Measurements from ENCODE around the gene SLC43A2. TPM values are rescaled to one million over a fixed set of nuclear protein-coding genes. Genes with fewer than 3 reads are reported as not detected.
"Not testable (repeated sequence)": the region's sequence is repeated elsewhere in the genome, so short reads cannot be mapped to it uniquely, and the experiment has no call there.

Gene SLC43A2
- total RNA-seq, 1 experiment from 2014 or later, result 12.6 TPM

- intact Hi-C loops (cut with micrococcal nuclease), result no loop called here
- Histone ChIP-seq H3K9ac (ENCODE audit: low read length) (no peak overlapping the region), H3K36me3 (ENCODE audit: control insufficient read depth in 1 of 2, insufficient read depth in 2 of 2, low read length in 2 of 2) (peaks cover 59 to 77% of the 10 kb centered on the region in 2 experiments), H3K79me2 (ENCODE audit: insufficient read depth, low read length) (peaks cover 39% of the 10 kb centered on the region), H3K27ac (ENCODE audit: low read depth, low read length) (no peak overlapping the region), H3K4me3 (replicated peaks in 1 of 2; ENCODE audit: low read depth in 1 of 2, low read length in 2 of 2) (no peak overlapping the region), H4K20me1 (ENCODE audit: insufficient read depth) (peaks cover 5% of the 10 kb centered on the region; the same call in 1 of the 2 replicates), H3K27me3 (ENCODE audit: insufficient read depth, low read length) (no peaks in the 10 kb centered on the region), H3K9me3 (ENCODE audit: control insufficient read depth in 1 of 2, insufficient read depth in 1 of 2, low read depth in 1 of 2, low read length in 2 of 2) (no peaks in the 10 kb centered on the region), H3K4me2 (ENCODE audit: low read length) (no peak overlapping the region), H3K9me2 (ENCODE audit: insufficient read depth) (no peaks in the 10 kb centered on the region), H2AFZ (ENCODE audit: low read depth, low read length, poor library complexity, severe bottlenecking) (no peak overlapping the region), H3K4me1 (ENCODE audit: control insufficient read depth in 1 of 2, insufficient read depth in 2 of 2, low read length in 2 of 2) (peaks cover 0 to 3% of the 10 kb centered on the region in 2 experiments; a peak in 1 of 4 replicates)
- POLR2A ChIA-PET, result no interaction called here
- DNase-seq (ENCODE audit: low read depth, low spot score), result no peak
- no peak for TF ChIP-seq CTCF (IDR thresholded peaks at IDR 0.05 in 2 of 3, conservative IDR thresholded peaks at IDR 0.05 in 1 of 3; ENCODE audit: borderline replicate concordance in 1 of 3, insufficient read depth in 1 of 3, low read depth in 2 of 3, low read length in 2 of 3)
- no peak for TF ChIP-seq ZNF274 (IDR thresholded peaks at IDR 0.05; ENCODE audit: low read depth, low read length)
- no peak for TF ChIP-seq SP1 (IDR thresholded peaks at IDR 0.05; ENCODE audit: low read depth)
- no peak for TF ChIP-seq CEBPB (IDR thresholded peaks at IDR 0.05; ENCODE audit: low read depth)
- TF ChIP-seq EGR1 (IDR thresholded peaks at IDR 0.05; ENCODE audit: low read depth), result no peak
- TF ChIP-seq YY1 (IDR thresholded peaks at IDR 0.05; ENCODE audit: extremely low read depth, insufficient replicate concordance, low read depth, low read length), result no peak
- no peak for TF ChIP-seq ZFX (IDR thresholded peaks at IDR 0.05)
- TF ChIP-seq EZH2 (IDR thresholded peaks at IDR 0.05), result no peak
- no peak for TF ChIP-seq ATF3 (IDR thresholded peaks at IDR 0.05)
- no peak for TF ChIP-seq POLR2A (IDR thresholded peaks at IDR 0.05; ENCODE audit: borderline replicate concordance, extremely low read depth, insufficient read depth, insufficient read length)
- TF ChIP-seq FOSL1 (IDR thresholded peaks at IDR 0.05; ENCODE audit: low read depth), result no peak
- TF ChIP-seq JUND (IDR thresholded peaks at IDR 0.05), result no peak
- no peak for TF ChIP-seq MAX (IDR thresholded peaks at IDR 0.05)
- TF ChIP-seq POLR2AphosphoS5 (IDR thresholded peaks at IDR 0.05; ENCODE audit: low read depth, low read length), result no peak
- TF ChIP-seq ZBTB33 (IDR thresholded peaks at IDR 0.05; ENCODE audit: extremely low read depth, insufficient replicate concordance, low read length), result no peak
- TF ChIP-seq TCF7L2 (IDR thresholded peaks at IDR 0.05; ENCODE audit: borderline replicate concordance, extremely low read depth, insufficient read depth, insufficient read length), result no peak
- no peak for TF ChIP-seq CBX3 (IDR thresholded peaks at IDR 0.05; ENCODE audit: low read depth)
- no peak for TF ChIP-seq RAD21 (IDR thresholded peaks at IDR 0.05; ENCODE audit: low read depth)
- TSS peak; percentile 11 for BruUV-seq (replicated peaks)
- CTCF ChIA-PET, result no interaction called here
- no peak for ATAC-seq
- RAD21 ChIA-PET (ENCODE audit: low non-redundant PET in 1 of 2, low total read pairs in 2 of 2, uncharacterized antibody in 2 of 2, unreplicated experiment in 2 of 2), result no interaction called here
Observed at GRCh38 chr17:1673041-1673785, 44.6 kb upstream of the SLC43A2 start.

GRCh38 chr17:1663934-1664333 lies 35.3 kb upstream of the SLC43A2 start:
- H3K9me2 ChIP-seq (ENCODE audit: insufficient read depth); POLR2A ChIA-PET; RAD21 ChIA-PET (ENCODE audit: low non-redundant PET in 1 of 2, low total read pairs in 2 of 2, uncharacterized antibody in 2 of 2, unreplicated experiment in 2 of 2); H3K4me2 ChIP-seq (ENCODE audit: low read length); ATAC-seq; H3K27ac ChIP-seq (ENCODE audit: low read depth, low read length); H2AFZ ChIP-seq (ENCODE audit: low read depth, low read length, poor library complexity, severe bottlenecking); H3K4me3 ChIP-seq (replicated peaks in 1 of 2; ENCODE audit: low read depth in 1 of 2, low read length in 2 of 2); BruUV-seq (replicated peaks); H3K27me3 ChIP-seq (ENCODE audit: insufficient read depth, low read length); H4K20me1 ChIP-seq (ENCODE audit: insufficient read depth); CTCF ChIA-PET; DNase-seq (ENCODE audit: low read depth, low spot score); H3K4me1 ChIP-seq (ENCODE audit: control insufficient read depth in 1 of 2, insufficient read depth in 2 of 2, low read length in 2 of 2); H3K9me3 ChIP-seq (ENCODE audit: control insufficient read depth in 1 of 2, insufficient read depth in 1 of 2, low read depth in 1 of 2, low read length in 2 of 2); H3K9ac ChIP-seq (ENCODE audit: low read length): not testable (repeated sequence)
- peaks cover 42% of the 10 kb centered on the region for H3K79me2 ChIP-seq (ENCODE audit: insufficient read depth, low read length)
- peaks cover 62 to 63% of the 10 kb centered on the region in 2 experiments for H3K36me3 ChIP-seq (ENCODE audit: control insufficient read depth in 1 of 2, insufficient read depth in 2 of 2, low read length in 2 of 2)
- intact Hi-C loops (cut with micrococcal nuclease), result loop anchor here (10.0 kb wide), 1 partner anchor 201 kb away; no protein-coding TSS in a partner anchor
